ENCODE measurements around the gene OR10G2.

GRCh38 chr14:21675566-21675965 is 40.8 kb upstream of the OR10G2 start:
- TF ChIP-seq CTCF (conservative IDR thresholded peaks at IDR 0.05; ENCODE audit: low read length) (no peak), EZH2phosphoT487 (IDR thresholded peaks at IDR 0.05; ENCODE audit: borderline replicate concordance, low read depth, low read length) (no peak)
